NCI-H1694 treated with DMSO at 0.1 percent for 48 hours (cell line): ENCODE measurements around the gene ZPLD1.

ENCODE experiments used
- DNase-seq: peaks from one replicate; lab custom pipeline; 2025; lab: John Stamatoyannopoulos, UW

Gene ZPLD1

GRCh38 chr3:102526865-102527264 is 92.0 kb downstream of the ZPLD1 start:
- no peak for DNase-seq

- no peak for DNase-seq
These were observed 93.9 kb downstream of the ZPLD1 start for GRCh38 chr3:102528727-102529126.
